SK-N-SH treated with all-trans-retinoic acid at 6 μM for 48 hours (cell line): Measurements from ENCODE around the gene JUND.

Experiments
- ATAC-seq: fragments of 200-7000 bp; cut with Tn5 transposase; 3 replicates; pipeline ENCODE4 v1.9.1; 2020; ENCODE audit warnings: mild to moderate bottlenecking, moderate library complexity
- ARNTL ChIP-seq: fragments of 450-650 bp; formaldehyde crosslinking; IDR thresholded peaks from 2 replicates; pipeline ENCODE4 v1.5.0; 2020; ENCODE audit warnings: low read depth, mild to moderate bottlenecking, moderate library complexity, borderline replicate concordance
- BACH2 ChIP-seq: fragments of 250-450 bp; sonication (Bioruptor Pico); IDR thresholded peaks from 2 replicates; pipeline ENCODE4 v1.9.0; 2021; ENCODE audit warnings: mild to moderate bottlenecking, borderline replicate concordance
- CREB5 ChIP-seq: fragments of 250-450 bp; sonication (Bioruptor Pico); IDR thresholded peaks from 2 replicates; pipeline ENCODE4 v1.5.1; 2020; ENCODE audit warnings: low read depth, mild to moderate bottlenecking, moderate library complexity
- CSDC2 ChIP-seq: fragments of 250-450 bp; sonication (Bioruptor Pico); IDR thresholded peaks from 2 replicates; pipeline ENCODE4 v1.5.0; 2020; ENCODE audit warnings: mild to moderate bottlenecking, moderate library complexity
- CSRNP3 ChIP-seq: fragments of 250-450 bp; sonication (Bioruptor Pico); IDR thresholded peaks from 2 replicates; pipeline ENCODE4 v1.5.1; 2021; ENCODE audit warnings: mild to moderate bottlenecking, moderate library complexity
- ESRRG ChIP-seq: fragments of 250-450 bp; sonication (Bioruptor Pico); IDR thresholded peaks from 2 replicates; pipeline ENCODE4 v1.6.1; 2021; ENCODE audit warnings: mild to moderate bottlenecking
- GLIS3 ChIP-seq: fragments of 250-450 bp; sonication (Bioruptor Pico); IDR thresholded peaks from 2 replicates; pipeline ENCODE4 v1.5.0; 2020; ENCODE audit warnings: mild to moderate bottlenecking, moderate library complexity
- ISL1 ChIP-seq: fragments of 250-450 bp; sonication (Bioruptor Pico); IDR thresholded peaks from 2 replicates; pipeline ENCODE4 v2.1.2; 2022; ENCODE audit warnings: mild to moderate bottlenecking, moderate library complexity
- OSR1 ChIP-seq: fragments of 250-450 bp; sonication (Bioruptor Pico); IDR thresholded peaks from 2 replicates; pipeline ENCODE4 v1.8.0; 2022; ENCODE audit warnings: moderate library complexity, mild to moderate bottlenecking, inconsistent platforms
- PPARA ChIP-seq: fragments of 250-450 bp; sonication (Bioruptor Pico); IDR thresholded peaks from 2 replicates; pipeline ENCODE4 v1.5.0; 2020; ENCODE audit warnings: mild to moderate bottlenecking, borderline replicate concordance
- SNAI2 ChIP-seq: fragments of 250-450 bp; sonication (Bioruptor Pico); IDR thresholded peaks from 2 replicates; pipeline ENCODE4 v1.5.0; 2020; ENCODE audit warnings: mild to moderate bottlenecking, moderate library complexity
- TCF4 ChIP-seq: fragments of 250-450 bp; sonication (Bioruptor Pico); IDR thresholded peaks from 2 replicates; pipeline ENCODE4 v1.8.0; 2021; ENCODE audit warnings: mild to moderate bottlenecking, moderate library complexity, borderline replicate concordance
- TOX ChIP-seq: fragments of 250-450 bp; sonication (Bioruptor Pico); IDR thresholded peaks from 2 replicates; pipeline ENCODE4 v1.8.0; 2021; ENCODE audit warnings: mild to moderate bottlenecking, moderate library complexity, borderline replicate concordance
- ZC3H10 ChIP-seq: fragments of 250-450 bp; sonication (Bioruptor Pico); IDR thresholded peaks from 2 replicates; pipeline ENCODE4 v1.5.1; 2021; ENCODE audit warnings: mild to moderate bottlenecking, moderate library complexity
- ZFP3 ChIP-seq: fragments of 250-450 bp; sonication (Bioruptor Pico); IDR thresholded peaks from 2 replicates; pipeline ENCODE4 v1.5.0; 2020; ENCODE audit warnings: mild to moderate bottlenecking, moderate library complexity
- ZFP30 ChIP-seq: fragments of 450-650 bp; formaldehyde crosslinking; IDR thresholded peaks from 2 replicates; pipeline ENCODE4 v1.5.0; 2022; ENCODE audit warnings: mild to moderate bottlenecking, moderate library complexity
- ZNF565 ChIP-seq: fragments of 450-650 bp; formaldehyde crosslinking; conservative IDR thresholded peaks from 2 replicates; pipeline ENCODE4 v1.5.0; 2020; ENCODE audit warnings: low read depth, mild to moderate bottlenecking, moderate library complexity
- ZNF70 ChIP-seq: fragments of 450-650 bp; formaldehyde crosslinking; IDR thresholded peaks from 2 replicates; pipeline ENCODE4 v1.5.0; 2020; ENCODE audit warnings: mild to moderate bottlenecking, moderate library complexity
- ZNF8 ChIP-seq: fragments of 450-650 bp; formaldehyde crosslinking; IDR thresholded peaks from 2 replicates; pipeline ENCODE4 v1.5.0; 2020; ENCODE audit warnings: mild to moderate bottlenecking, moderate library complexity
- TF ChIP-seq, protein P1 (sequence below): fragments of 250-450 bp; sonication (Bioruptor Pico); IDR thresholded peaks from 2 replicates; pipeline ENCODE4 v1.5.0; 2020; ENCODE audit warnings: mild to moderate bottlenecking, moderate library complexity
- TF ChIP-seq, protein P2 (sequence below): fragments of 250-450 bp; sonication (Bioruptor Pico); IDR thresholded peaks from 2 replicates; pipeline ENCODE4 v1.8.0; 2020; ENCODE audit warnings: mild to moderate bottlenecking, moderate library complexity, borderline replicate concordance
- TF ChIP-seq, protein P3 (sequence below): fragments of 250-450 bp; sonication (Bioruptor Pico); IDR thresholded peaks from 2 replicates; pipeline ENCODE4 v1.8.0; 2021; ENCODE audit warnings: low read depth, mild to moderate bottlenecking, moderate library complexity, borderline replicate concordance

The JUND gene

GRCh38 chr19:18311502-18312091, 30.2 kb upstream of the JUND start (continued):
- TF ChIP-seq ESRRG (CRISPR knock-in tag): no peak

DNA sequence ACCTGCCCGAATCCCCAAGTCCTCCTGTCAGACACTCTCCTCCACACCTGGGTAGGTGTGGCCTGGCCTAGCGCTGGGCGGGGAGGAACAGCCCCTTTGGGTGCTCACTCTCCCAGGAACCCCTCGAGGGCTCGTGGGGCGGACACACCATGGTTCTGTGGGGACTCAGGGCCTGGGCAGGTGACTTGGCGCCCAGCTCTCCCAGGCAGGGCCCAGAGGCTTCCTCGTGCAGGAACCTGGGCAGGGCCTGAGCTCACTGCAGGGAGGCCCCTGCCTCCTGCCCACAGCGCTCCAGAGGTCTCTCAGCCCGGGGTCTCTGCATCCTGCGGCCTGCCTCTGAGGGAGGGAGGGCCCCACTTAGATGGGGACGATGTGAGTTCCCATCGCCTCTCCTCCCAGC, 29.5 kb upstream of the JUND start:
- TF ChIP-seq, protein P1, sequence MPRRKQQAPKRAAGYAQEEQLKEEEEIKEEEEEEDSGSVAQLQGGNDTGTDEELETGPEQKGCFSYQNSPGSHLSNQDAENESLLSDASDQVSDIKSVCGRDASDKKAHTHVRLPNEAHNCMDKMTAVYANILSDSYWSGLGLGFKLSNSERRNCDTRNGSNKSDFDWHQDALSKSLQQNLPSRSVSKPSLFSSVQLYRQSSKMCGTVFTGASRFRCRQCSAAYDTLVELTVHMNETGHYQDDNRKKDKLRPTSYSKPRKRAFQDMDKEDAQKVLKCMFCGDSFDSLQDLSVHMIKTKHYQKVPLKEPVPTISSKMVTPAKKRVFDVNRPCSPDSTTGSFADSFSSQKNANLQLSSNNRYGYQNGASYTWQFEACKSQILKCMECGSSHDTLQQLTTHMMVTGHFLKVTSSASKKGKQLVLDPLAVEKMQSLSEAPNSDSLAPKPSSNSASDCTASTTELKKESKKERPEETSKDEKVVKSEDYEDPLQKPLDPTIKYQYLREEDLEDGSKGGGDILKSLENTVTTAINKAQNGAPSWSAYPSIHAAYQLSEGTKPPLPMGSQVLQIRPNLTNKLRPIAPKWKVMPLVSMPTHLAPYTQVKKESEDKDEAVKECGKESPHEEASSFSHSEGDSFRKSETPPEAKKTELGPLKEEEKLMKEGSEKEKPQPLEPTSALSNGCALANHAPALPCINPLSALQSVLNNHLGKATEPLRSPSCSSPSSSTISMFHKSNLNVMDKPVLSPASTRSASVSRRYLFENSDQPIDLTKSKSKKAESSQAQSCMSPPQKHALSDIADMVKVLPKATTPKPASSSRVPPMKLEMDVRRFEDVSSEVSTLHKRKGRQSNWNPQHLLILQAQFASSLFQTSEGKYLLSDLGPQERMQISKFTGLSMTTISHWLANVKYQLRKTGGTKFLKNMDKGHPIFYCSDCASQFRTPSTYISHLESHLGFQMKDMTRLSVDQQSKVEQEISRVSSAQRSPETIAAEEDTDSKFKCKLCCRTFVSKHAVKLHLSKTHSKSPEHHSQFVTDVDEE: no peak
- TF ChIP-seq BACH2 (no peak), SNAI2 (CRISPR knock-in tag) (no peak), PPARA (CRISPR knock-in tag) (no peak), ISL1 (no peak), ZFP3 (CRISPR knock-in tag) (no peak), CSDC2 (no peak), CREB5 (no peak), GLIS3 (CRISPR knock-in tag) (no peak), ZC3H10 (CRISPR knock-in tag) (no peak), ZFP30 (CRISPR knock-in tag) (no peak), ZNF8 (CRISPR knock-in tag) (no peak), TOX (CRISPR knock-in tag) (no peak)
- no peak for ATAC-seq

DNA sequence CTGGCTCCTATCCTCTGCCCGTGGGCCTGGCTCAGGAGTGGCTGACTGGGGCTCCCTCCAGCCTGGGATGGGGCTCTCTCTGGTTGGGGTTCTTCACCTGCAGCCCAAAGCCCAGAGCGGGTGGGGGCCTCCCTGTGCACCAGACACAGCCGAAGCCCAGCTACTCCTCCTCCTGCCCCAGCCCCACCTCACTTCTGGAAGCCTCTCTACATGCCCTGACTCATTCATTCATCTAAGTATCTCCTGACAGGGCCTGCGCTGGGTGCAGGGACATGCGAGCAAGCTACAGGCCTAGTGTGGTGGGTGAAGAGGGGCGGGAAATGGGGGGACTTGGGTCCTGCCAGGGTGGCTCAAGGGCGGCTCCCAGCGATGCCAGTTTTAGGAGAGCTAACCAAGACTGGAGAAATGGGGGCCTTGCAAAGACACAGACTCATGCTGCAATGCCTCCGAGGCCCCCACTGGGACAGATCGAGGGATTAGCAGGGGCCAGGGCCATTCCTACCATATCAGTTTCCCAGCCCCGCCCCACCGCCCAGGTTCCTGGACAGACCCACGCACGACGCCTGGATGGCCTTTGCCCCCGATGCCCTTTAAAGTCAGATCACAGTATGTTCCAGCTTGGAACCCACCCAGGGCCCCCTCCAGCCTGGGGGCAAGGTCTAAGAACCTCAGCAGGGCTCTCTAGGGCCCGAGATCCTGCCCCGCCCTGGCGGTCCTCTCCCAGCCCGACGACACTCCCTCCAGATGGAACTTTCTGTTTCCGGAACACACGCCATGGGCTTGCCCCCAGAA, 28.9 kb upstream of the JUND start:
- no peak for ATAC-seq
- no peak for TF ChIP-seq BACH2
- no peak for TF ChIP-seq ZFP3 (CRISPR knock-in tag)
- no peak for TF ChIP-seq TCF4
- TF ChIP-seq ISL1: no peak
- TF ChIP-seq CSRNP3 (CRISPR knock-in tag): no peak
- TF ChIP-seq CSDC2: no peak
- TF ChIP-seq GLIS3 (CRISPR knock-in tag): no peak
- TF ChIP-seq, protein P2, sequence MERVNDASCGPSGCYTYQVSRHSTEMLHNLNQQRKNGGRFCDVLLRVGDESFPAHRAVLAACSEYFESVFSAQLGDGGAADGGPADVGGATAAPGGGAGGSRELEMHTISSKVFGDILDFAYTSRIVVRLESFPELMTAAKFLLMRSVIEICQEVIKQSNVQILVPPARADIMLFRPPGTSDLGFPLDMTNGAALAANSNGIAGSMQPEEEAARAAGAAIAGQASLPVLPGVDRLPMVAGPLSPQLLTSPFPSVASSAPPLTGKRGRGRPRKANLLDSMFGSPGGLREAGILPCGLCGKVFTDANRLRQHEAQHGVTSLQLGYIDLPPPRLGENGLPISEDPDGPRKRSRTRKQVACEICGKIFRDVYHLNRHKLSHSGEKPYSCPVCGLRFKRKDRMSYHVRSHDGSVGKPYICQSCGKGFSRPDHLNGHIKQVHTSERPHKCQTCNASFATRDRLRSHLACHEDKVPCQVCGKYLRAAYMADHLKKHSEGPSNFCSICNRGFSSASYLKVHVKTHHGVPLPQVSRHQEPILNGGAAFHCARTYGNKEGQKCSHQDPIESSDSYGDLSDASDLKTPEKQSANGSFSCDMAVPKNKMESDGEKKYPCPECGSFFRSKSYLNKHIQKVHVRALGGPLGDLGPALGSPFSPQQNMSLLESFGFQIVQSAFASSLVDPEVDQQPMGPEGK (CRISPR knock-in tag): no peak
- TF ChIP-seq, protein P3, sequence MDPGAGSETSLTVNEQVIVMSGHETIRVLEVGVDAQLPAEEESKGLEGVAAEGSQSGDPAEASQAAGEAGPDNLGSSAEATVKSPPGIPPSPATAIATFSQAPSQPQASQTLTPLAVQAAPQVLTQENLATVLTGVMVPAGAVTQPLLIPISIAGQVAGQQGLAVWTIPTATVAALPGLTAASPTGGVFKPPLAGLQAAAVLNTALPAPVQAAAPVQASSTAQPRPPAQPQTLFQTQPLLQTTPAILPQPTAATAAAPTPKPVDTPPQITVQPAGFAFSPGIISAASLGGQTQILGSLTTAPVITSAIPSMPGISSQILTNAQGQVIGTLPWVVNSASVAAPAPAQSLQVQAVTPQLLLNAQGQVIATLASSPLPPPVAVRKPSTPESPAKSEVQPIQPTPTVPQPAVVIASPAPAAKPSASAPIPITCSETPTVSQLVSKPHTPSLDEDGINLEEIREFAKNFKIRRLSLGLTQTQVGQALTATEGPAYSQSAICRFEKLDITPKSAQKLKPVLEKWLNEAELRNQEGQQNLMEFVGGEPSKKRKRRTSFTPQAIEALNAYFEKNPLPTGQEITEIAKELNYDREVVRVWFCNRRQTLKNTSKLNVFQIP (CRISPR knock-in tag): no peak
- TF ChIP-seq CREB5: no peak
- TF ChIP-seq ARNTL (CRISPR knock-in tag): no peak
- no peak for TF ChIP-seq OSR1 (CRISPR knock-in tag)
- no peak for TF ChIP-seq SNAI2 (CRISPR knock-in tag)
- no peak for TF ChIP-seq ZFP30 (CRISPR knock-in tag)
- TF ChIP-seq ZNF565 (CRISPR knock-in tag): no peak
- TF ChIP-seq ZC3H10 (CRISPR knock-in tag): no peak
- no peak for TF ChIP-seq ZNF70
- TF ChIP-seq PPARA (CRISPR knock-in tag): no peak
- TF ChIP-seq TOX (CRISPR knock-in tag): no peak
- TF ChIP-seq, protein P1: no peak
